Gastrocnemius medialis (tissue), 4 donors: ENCODE results near the gene OCA2. TPM values are rescaled to one million over a fixed set of nuclear protein-coding genes. Genes with fewer than 3 reads are reported as not detected.

Experiments used
- ATAC-seq, 2 donors: fragments of 150-250 bp; one replicate each; pipeline ENCODE4 v1.9.1; 2016
- DNase-seq, 2 donors: peaks; one replicate each; pipeline ENCODE4 v3.0.0-alpha.2; 2019
- H3K27ac ChIP-seq, 4 donors: fragments of 200-600 bp; sonication (generic); 1 replicate in 1 of 4; 2 replicates in 3 of 4; pipeline ENCODE4 v1.5.1; 2016 to 2018; ENCODE audit warnings: mild to moderate bottlenecking in 2 of 4, moderate library complexity in 1 of 4
- H3K27me3 ChIP-seq, 3 donors: fragments of 200-600 bp; sonication (generic) in 2 of 3; 1 replicate in 1 of 3; 2 replicates in 2 of 3; pipeline versions ENCODE4 v1.5.1 to v1.6.0; 2016 to 2019; ENCODE audit warnings: mild to moderate bottlenecking in 1 of 3, moderate library complexity in 1 of 3
- H3K36me3 ChIP-seq, 2 donors: fragments of 200-600 bp; sonication (generic) in 1 of 2; one replicate each; pipeline ENCODE4 v1.5.1; 2017 to 2018
- H3K4me1 ChIP-seq, 2 donors: fragments of 200-600 bp; sonication (generic) in 1 of 2; one replicate each; pipeline ENCODE4 v1.5.1; 2016 to 2017; ENCODE audit warnings: mild to moderate bottlenecking in 2 of 2
- H3K4me3 ChIP-seq, 4 donors: fragments of 200-600 bp; sonication (generic) in 3 of 4; 1 replicate in 1 of 4; 2 replicates in 3 of 4; pipeline ENCODE4 v1.5.1; 2016 to 2019; ENCODE audit warnings: mild to moderate bottlenecking in 2 of 4
- H3K9me3 ChIP-seq, 3 donors: fragments of 200-600 bp; sonication (generic) in 2 of 3; 1 replicate in 1 of 3; 2 replicates in 2 of 3; pipeline ENCODE4 v1.5.1; 2016 to 2019
- CTCF ChIP-seq, 5 experiments: fragments of 450-650 bp in 3 of 5; fragments of 200-600 bp in 2 of 5; sonication (generic) in 2 of 5; IDR thresholded peaks in 4 of 5; conservative IDR thresholded peaks in 1 of 5; 1 replicate in 4 of 5; 2 replicates in 1 of 5; pipeline ENCODE4 v1.5.1; 2016 to 2019; ENCODE audit warnings: antibody characterized with exemption in 5 of 5, mild to moderate bottlenecking in 3 of 5, moderate library complexity in 3 of 5
- POLR2A ChIP-seq, 2 donors: fragments of 450-650 bp; IDR thresholded peaks; one replicate each; pipeline ENCODE4 v1.6.1; 2017; ENCODE audit warnings: antibody characterized with exemption in 2 of 2, mild to moderate bottlenecking in 2 of 2, moderate library complexity in 2 of 2
- in situ Hi-C, 4 donors: fragments of 200-750 bp; cut with MboI; loops; one replicate each; pipeline versions ENCODE4 v1.15.0 to v1.8.0; 2017; ENCODE audit warnings: low sequenced_read_pairs in 4 of 4
- intact Hi-C: fragments of 100-400 bp; cut with DNase I; formaldehyde crosslinking; loops from one replicate; pipeline ENCODE4 v1.15.1; 2023; ENCODE audit warnings: low total_unique reads
- total RNA-seq, 4 donors: library from RNA; depleted of rRNA; stranded (reverse); fragments of >200 nt; gene quantifications; one replicate each; pipeline versions ENCODE4 v1.1.0 to v1.2.3, GENCODE V29; 2016

The OCA2 gene
- total RNA-seq, 4 donors from 2014 or later, result 0.16 to 0.63 (median 0.41) TPM; not detected in 1

GRCh38 chr15:27937851-27938250, 161.3 kb downstream of the OCA2 start:
- intact Hi-C loops, result loop anchor here (10.0 kb wide), 1 partner anchor 57 kb away; no protein-coding TSS in a partner anchor
- H3K9me3 ChIP-seq, result no peaks in the 10 kb centered on the region
- H3K4me1 ChIP-seq, result no peaks in the 10 kb centered on the region
- TF ChIP-seq CTCF (IDR thresholded peaks at IDR 0.05 in 4 of 5, conservative IDR thresholded peaks at IDR 0.05 in 1 of 5) (no peak), POLR2A (IDR thresholded peaks at IDR 0.05) (no peak)
- H3K27me3 ChIP-seq, result no peaks in the 10 kb centered on the region
- ATAC-seq, result no peak
- in situ Hi-C loops, result no loop called here
- DNase-seq, result no peak
- H3K4me3 ChIP-seq, result no peak overlapping the region
- H3K27ac ChIP-seq, result no peak overlapping the region
- H3K36me3 ChIP-seq, result no peaks in the 10 kb centered on the region

GRCh38 chr15:27936164-27936563, 163.0 kb downstream of the OCA2 start:
- intact Hi-C loops (loop anchor here (10.0 kb wide), 1 partner anchor 59 kb away; no protein-coding TSS in a partner anchor), in situ Hi-C loops (no loop called here)
- Histone ChIP-seq H3K27ac (no peak overlapping the region), H3K4me3 (no peak overlapping the region), H3K9me3 (no peaks in the 10 kb centered on the region), H3K36me3 (no peaks in the 10 kb centered on the region), H3K27me3 (no peaks in the 10 kb centered on the region), H3K4me1 (no peaks in the 10 kb centered on the region)
- TF ChIP-seq POLR2A (IDR thresholded peaks at IDR 0.05), result no peak
- TF ChIP-seq CTCF (IDR thresholded peaks at IDR 0.05 in 4 of 5, conservative IDR thresholded peaks at IDR 0.05 in 1 of 5), result no peak
- ATAC-seq (no peak), DNase-seq (no peak)

GRCh38 chr15:27935328-27935727, 163.8 kb downstream of the OCA2 start:
- Histone ChIP-seq H3K9me3 (no peaks in the 10 kb centered on the region), H3K4me1 (no peaks in the 10 kb centered on the region), H3K27me3 (no peaks in the 10 kb centered on the region), H3K4me3 (no peak overlapping the region), H3K36me3 (no peaks in the 10 kb centered on the region), H3K27ac (no peak overlapping the region)
- TF ChIP-seq CTCF (IDR thresholded peaks at IDR 0.05 in 4 of 5, conservative IDR thresholded peaks at IDR 0.05 in 1 of 5) (no peak), POLR2A (IDR thresholded peaks at IDR 0.05) (no peak)
- ATAC-seq, result no peak
- no peak for DNase-seq
- in situ Hi-C loops, result no loop called here
- intact Hi-C loops, result loop anchor here (10.0 kb wide), 1 partner anchor 59 kb away; no protein-coding TSS in a partner anchor

- no peaks in the 10 kb centered on the region for H3K9me3 ChIP-seq
- no peak overlapping the region for H3K4me3 ChIP-seq
- H3K27ac ChIP-seq, result no peak overlapping the region
- no peaks in the 10 kb centered on the region for H3K36me3 ChIP-seq
- DNase-seq (no peak), ATAC-seq (no peak)
- no peaks in the 10 kb centered on the region for H3K4me1 ChIP-seq
- intact Hi-C loops, result loop anchor here (10.0 kb wide), 1 partner anchor 60 kb away; no protein-coding TSS in a partner anchor
- in situ Hi-C loops, result no loop called here
- H3K27me3 ChIP-seq, result no peaks in the 10 kb centered on the region
- TF ChIP-seq POLR2A (IDR thresholded peaks at IDR 0.05), result no peak
- no peak for TF ChIP-seq CTCF (IDR thresholded peaks at IDR 0.05 in 4 of 5, conservative IDR thresholded peaks at IDR 0.05 in 1 of 5)
Measured at GRCh38 chr15:27934782-27935181, 164.3 kb downstream of the OCA2 start.

GRCh38 chr15:27933562-27933961, 165.6 kb downstream of the OCA2 start:
- intact Hi-C loops, result loop anchor here (10.0 kb wide), 1 partner anchor 61 kb away; no protein-coding TSS in a partner anchor
- Histone ChIP-seq H3K27ac (no peak overlapping the region), H3K27me3 (no peaks in the 10 kb centered on the region), H3K36me3 (no peaks in the 10 kb centered on the region), H3K9me3 (no peaks in the 10 kb centered on the region), H3K4me1 (no peaks in the 10 kb centered on the region), H3K4me3 (no peak overlapping the region)
- TF ChIP-seq POLR2A (IDR thresholded peaks at IDR 0.05) (no peak), CTCF (IDR thresholded peaks at IDR 0.05 in 4 of 5, conservative IDR thresholded peaks at IDR 0.05 in 1 of 5) (no peak)
- no peak for DNase-seq
- in situ Hi-C loops, result no loop called here
- ATAC-seq, result no peak
